WTC11 (cell line): ENCODE measurements around the gene MCM10.

ENCODE experiments used
- MAX ChIP-seq: sonication (generic); formaldehyde crosslinking; IDR thresholded peaks from 2 replicates; pipeline ENCODE4 v1.8.0; 2022; ENCODE audit warnings: mild to moderate bottlenecking, missing genetic modification reagents
- ZNF263 ChIP-seq: sonication (generic); formaldehyde crosslinking; IDR thresholded peaks from 2 replicates; pipeline ENCODE4 v1.8.1; 2022; ENCODE audit warnings: low read depth, mild to moderate bottlenecking, moderate library complexity, missing genetic modification reagents

GRCh38 chr10:13223241-13223640 lies 61.9 kb downstream of the MCM10 start:
- TF ChIP-seq ZNF263 (CRISPR knock-in tag) = no peak
- TF ChIP-seq MAX (CRISPR knock-in tag) = no peak
